GM19240 (cell line): ENCODE results near the gene AGAP1.

ENCODE experiments used
- DNase-seq: peaks from one replicate; pipeline ENCODE4 v3.0.0; 2011; ENCODE audit warnings: low spot score; ENCODE audit not compliant: insufficient read length

The AGAP1 gene

GRCh38 chr2:236017446-236017845 lies 523.6 kb downstream of the AGAP1 start:
- DNase-seq, result no peak

DNA sequence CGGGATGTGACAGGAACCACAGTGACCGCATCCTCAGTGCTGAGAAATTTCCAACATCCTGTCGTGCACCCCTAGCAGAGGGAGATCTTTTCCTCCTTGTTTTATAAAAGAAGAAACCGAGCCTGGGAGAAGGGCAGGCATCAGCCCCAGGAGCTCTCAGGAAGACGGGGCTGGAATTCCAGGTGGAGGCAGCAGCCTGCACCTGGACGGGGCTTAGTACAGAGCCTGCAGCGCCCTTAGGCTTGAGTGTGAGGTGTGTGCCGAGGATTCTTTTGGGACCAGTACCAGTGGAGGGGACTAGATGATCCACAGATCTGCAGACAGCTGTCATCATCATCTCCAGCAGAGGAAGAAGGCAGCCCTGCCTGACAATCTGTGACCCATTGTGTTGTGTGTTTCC lies 525.6 kb downstream of the AGAP1 start:
- no peak for DNase-seq

DNA sequence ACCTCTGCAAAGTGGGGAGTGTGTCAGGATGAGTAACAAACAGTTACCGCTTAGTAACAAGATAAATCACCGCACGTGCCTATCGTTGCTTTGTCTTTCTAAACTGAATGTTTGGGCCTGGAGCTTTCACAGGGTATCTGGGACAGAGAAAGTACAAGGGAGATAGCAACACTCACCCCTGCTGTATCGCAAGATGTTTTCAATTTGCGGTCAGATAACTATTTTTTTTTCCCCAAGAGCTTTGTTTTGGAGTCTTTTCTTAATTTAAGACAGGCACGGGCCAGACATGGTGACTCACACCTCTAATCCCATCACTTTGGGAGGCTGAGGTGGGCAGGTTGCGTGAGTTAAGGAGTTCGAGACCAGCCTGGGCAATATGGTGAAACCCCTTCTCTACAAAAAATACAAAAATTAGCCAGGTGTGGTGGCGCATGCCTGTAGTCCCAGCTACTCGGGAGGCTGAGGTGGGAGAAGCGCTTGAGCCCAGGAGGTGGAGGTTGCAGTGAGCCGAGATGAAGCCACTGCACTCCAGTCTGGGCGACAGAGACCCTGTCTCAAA lies 527.7 kb downstream of the AGAP1 start:
- DNase-seq, result no peak

GRCh38 chr2:236022128-236022527 lies 528.3 kb downstream of the AGAP1 start:
- no peak for DNase-seq

- no peak for DNase-seq
Measured at GRCh38 chr2:236025892-236026291, 532.0 kb downstream of the AGAP1 start.

DNA sequence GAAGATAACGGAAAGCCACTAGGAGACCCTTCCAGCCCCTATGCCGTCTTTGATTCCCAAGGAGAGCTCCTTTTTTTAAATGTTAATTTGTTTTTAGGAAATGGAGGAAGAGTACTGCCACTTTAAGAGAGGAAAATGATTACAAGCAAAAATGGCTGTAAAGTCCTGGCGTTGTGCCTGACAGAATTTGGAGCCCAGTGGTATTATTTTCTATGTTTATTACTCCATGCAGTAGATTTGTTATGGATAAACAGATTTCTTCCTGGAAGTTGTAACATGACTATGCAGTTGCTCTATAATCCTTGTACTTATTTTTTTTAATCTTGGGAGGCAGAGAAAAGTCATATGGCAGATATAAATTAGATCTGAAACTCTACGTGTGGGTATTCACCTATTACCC lies 533.0 kb downstream of the AGAP1 start:
- DNase-seq, result no peak

DNA sequence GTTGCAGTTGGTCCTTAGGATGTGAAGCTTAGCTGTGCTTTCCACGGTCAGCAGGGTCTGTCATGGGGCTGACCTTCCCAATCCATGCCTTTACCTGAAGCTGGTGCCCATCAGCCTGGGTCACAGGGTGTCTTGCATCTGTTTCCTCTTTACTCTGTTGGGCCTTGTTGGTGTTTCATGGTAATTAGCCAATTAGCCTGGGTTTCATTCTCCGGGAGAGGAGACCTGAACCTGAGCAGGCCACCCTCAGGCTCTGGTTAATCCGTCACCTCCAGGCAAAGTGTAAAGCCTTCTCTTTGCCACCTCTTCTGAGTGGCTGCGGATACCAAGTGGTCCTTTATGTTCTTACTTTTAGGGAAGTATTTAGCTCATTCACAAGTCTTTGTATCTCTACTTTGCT lies 534.2 kb downstream of the AGAP1 start:
- no peak for DNase-seq

- DNase-seq, result no peak
Measured at GRCh38 chr2:236033462-236033861, 539.6 kb downstream of the AGAP1 start.

DNA sequence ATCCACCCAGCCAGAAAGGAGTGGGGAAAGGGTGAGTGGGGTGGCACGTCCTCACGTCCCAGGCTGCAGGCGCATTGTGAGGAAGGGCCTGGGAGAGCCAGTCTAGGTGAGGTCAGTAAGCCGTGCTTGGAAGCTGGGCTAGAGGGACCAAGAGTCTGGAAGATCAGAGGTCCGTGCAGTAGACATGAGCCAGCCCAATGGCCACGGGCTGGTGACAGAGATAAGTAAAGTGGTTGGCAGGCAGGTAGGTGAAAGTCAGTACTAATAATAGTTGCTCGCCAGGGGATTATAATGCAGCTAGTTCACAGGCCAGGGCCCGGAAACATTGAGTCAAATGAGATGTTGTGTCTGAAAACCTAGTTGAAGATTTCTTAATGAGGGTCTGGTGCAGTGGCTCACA lies 541.1 kb downstream of the AGAP1 start:
- no peak for DNase-seq

DNA sequence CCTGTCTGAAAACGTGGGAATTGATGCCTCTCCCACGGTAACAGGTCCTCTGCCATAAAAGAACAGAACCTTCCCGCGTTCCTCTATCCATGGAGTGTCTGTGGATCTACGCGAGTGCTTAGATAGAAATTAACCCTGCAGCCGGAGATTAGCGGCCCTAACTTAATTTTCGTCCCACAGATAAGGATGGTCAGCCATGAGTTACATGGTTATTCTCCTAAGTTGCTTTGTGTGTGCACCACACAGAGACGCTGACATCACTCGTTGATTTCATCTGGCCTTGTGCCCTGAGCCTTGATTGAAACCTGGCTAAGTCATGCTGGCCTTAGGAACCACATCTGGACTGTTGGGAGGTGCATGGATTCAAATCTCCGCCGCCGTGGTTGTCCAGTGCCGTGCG lies 542.2 kb downstream of the AGAP1 start:
- no peak for DNase-seq

DNA sequence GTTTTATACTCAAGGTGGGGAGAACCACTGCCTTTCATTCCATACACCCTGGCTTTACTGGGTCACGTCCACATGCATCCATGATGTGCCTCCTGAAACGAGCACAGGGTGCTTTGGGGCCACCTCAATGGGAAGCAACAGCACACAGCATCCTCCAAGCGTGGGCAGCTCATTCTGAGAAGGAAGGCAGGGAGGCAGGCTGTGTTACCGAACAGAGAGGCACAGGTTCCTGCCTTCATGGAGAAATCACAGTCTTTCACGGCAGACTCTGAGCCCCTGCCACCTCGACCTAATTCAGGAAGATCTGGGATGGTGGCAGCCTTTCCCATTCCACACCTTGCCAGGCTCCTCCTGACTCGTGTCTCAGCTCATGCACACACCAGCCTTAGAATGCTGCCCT lies 544.3 kb downstream of the AGAP1 start:
- DNase-seq, result no peak

- DNase-seq, result no peak
Measured at GRCh38 chr2:236040600-236041328, 546.9 kb downstream of the AGAP1 start.

DNA sequence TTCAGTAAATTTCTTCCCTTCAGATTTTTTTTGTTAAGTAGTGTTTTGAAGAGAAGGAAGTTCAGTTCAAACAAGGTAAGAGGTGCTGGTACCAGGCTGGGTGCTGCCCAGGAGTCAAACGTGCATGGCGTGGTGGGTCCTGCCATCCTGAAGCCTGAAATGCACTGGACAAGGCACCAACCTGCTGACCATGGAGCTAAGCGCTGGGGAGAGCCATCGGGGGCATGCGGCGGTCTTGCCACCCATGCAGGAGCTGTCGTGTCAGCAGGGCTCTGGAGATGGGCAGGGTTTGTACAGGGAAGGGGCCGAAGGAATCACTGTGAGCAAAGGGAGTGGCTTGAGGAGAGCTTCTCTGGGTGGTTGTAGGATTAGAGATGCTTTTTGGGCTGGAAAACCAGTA lies 547.8 kb downstream of the AGAP1 start:
- DNase-seq, result no peak

DNA sequence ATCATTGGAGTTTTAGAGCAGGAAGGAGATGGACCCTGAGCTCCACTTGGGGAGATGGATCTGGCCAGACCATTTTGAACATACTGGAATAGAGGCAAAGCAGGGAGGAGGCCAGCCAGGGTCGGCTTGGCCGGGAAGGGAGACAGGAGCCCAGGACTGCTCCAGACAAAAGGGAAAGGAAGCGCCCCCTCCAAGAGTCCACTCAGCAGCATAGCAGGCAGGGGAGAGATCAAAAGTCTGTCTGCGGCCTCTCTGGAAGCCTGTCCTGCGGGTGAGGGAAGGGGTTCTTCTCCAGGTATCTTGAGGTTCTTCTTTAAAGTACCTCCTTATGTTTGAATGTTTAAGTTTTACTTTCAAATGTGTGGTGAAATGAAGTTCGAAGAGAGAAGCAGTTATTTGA lies 548.2 kb downstream of the AGAP1 start:
- no peak for DNase-seq

DNA sequence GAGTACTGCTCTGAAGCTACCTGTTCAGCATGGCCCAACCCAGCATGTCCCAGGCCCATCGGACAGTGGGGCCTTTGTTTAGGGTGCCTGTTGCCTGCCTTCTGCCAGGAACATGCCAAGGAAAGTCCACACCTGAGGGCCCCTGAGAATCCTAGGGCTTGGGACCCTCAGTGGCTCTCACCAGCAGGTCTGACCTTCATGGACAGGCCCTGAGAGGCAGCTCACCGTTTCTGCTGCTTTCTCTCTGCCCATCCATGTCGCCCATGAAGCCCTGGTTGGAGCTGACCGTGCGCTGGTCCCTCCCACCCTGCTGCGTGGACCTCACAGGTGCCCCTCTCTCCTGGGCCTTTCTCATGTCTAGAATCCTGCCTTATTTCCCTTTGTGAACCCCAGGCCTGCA lies 550.3 kb downstream of the AGAP1 start:
- no peak for DNase-seq

DNA sequence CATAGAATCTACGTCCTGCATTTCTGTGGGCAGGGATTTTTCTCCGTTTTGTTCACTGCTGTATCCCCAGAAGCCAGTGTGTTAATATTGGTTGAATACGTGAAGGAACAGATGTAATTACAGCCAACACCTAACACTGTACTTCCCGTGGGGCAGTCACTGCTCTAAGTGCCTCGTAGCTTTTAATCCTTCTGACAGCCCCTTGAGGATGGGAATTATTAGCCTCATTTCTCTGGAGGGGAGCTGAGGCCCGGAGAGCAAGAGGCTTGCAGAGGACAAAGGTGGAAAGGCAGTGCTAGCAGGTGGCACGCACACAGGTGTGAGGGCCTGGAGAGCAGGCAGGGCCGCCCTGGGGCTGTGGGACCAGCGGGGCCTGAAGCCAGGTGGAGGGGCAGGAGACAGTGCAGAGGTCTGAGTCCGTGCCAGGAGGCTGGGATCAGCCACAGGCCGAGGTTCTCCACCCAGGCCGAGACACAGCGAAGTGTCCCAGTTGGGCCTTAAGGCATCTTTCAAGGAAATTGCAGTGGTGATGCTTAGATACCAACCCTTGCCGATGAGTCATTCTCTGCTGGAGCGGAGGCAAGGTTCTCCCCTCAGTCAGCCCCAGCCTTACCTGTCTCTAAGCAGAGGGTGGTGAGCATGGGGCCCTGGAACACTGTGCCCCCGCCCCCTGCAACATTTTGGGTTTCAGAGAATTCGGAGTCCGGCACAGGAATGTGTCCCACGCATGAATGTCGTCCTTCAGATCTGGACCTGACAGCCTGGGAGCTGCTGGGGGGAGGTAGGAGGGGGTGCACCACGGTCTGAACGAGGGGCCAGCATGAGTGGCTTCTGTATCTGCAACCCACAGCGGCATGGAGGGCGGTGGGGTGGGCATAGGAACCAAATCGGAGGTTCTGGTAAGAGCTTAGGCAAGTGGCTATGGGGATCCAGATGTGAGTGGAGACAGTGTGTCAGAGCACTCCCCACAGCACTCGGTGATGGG lies 551.7 kb downstream of the AGAP1 start:
- DNase-seq, result no peak

DNA sequence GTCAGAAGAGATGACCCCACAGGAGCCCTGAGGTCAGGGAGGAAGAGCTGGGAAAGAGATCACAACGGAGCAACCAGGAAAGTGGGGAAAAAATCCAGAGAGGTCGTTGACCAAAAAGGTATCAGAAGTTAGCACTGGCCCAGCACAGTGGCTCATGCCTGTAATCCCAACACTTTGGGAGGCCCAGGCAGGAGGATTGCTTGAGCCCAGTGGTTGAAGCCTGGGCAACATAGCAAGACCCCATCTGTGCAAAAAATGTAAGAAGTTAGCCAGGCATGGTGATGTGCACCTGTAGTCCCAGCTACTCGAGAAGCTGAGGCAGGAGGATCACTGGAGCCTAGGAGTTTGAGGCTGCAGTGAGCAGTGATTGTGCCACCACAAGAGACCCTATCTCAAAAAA lies 552.9 kb downstream of the AGAP1 start:
- no peak for DNase-seq

GRCh38 chr2:236047176-236047575 lies 553.3 kb downstream of the AGAP1 start:
- no peak for DNase-seq

DNA sequence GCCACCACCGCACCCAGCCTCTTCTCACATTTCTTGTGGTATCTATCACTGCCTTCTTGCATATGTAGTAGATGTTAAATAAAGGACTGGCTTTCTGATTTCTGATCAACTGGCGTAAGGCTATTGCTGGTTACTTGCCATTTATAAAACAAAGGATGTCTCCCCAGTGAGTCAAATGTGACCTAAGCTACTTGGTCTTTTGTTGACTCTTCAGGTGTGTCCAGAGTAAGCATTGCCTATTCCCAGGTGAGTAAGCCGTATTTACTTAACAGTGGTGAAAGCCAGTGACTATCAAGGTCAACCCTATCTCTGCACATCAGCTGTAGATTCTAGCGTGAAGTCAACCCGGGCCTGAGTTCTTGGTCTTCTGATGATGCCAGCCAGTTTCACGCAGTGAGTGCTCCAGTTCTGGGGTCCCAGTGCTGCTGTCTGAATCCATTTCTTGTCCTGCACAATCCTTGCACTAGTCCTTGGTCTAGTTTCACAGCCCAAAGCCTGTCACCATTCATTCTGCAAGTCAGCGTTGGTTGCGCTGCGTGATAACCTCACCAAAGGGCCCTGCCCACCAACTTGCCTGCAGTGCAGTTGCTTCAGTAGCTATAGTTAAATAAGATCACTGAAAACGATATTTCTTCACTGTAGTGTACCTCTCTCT lies 554.2 kb downstream of the AGAP1 start:
- DNase-seq, result no peak

DNA sequence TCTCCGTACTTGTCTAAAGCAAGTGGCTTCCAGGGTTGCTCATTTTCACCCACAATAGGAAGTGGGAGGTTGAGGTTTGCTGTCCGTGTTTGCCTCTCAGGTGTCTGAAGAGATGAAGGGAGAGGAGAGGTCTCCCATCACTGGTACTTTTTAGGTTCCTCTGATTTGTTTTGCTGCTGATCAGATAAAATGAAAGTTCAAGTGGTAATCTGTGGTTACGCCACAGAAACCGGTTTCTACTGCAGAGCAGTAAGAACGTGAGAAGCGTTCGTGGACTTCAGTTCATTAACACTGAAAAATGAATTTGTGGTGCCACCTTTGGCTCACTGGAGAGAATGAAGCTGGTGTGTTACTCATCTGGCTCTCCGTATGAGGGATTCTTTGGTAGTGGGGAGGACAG lies 556.1 kb downstream of the AGAP1 start:
- DNase-seq, result no peak

DNA sequence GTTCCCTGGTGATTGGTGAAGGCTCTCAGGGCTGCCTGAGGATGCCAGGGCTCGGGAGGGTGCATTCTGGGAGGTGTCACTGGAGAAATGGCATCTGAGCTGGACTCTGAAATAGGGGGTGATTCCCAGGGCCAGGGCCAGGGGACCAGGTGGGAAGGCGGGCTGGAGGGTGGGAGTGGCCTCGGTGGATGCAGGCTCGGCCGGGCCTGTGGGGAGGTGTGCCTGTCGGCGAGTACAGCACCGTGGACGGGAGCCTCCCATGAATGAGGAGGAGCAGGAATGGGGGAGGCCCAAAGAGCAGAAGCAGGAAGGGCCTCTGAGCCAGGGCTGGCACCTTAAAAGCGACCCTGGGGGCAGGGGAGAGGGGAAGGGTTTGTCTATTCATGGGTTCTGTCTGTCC lies 557.5 kb downstream of the AGAP1 start:
- DNase-seq, result no peak

DNA sequence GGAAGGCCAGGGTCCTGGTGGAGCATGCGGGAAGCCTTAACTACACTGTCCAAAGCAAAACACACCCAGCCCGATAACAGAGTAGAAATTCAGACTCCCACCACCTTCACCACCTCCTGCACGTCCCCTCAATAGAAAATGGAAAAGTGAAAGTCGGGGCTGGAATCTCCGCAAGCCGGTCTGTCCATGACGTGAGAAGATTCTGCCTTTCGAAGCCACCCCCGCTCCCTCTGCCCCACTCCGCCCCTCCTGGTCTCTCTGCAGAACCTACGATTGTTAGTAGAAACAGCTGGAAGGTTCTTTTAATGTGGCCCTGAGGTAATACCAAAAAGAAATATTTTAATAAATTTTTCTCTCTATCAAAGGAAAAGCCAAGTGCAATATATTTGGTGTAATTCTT lies 558.0 kb downstream of the AGAP1 start:
- DNase-seq, result no peak
